ENCODE results near the gene CCDC88B. TPM values are rescaled to one million over a fixed set of nuclear protein-coding genes. Genes with fewer than 3 reads are reported as not detected.

Gene CCDC88B
- total and polyA plus RNA-seq, 2 of the 8 experiments (the other 6 are each of a cell fraction or from before 2014, with no cell fraction given) = 5.9 to 12.5 TPM

DNA sequence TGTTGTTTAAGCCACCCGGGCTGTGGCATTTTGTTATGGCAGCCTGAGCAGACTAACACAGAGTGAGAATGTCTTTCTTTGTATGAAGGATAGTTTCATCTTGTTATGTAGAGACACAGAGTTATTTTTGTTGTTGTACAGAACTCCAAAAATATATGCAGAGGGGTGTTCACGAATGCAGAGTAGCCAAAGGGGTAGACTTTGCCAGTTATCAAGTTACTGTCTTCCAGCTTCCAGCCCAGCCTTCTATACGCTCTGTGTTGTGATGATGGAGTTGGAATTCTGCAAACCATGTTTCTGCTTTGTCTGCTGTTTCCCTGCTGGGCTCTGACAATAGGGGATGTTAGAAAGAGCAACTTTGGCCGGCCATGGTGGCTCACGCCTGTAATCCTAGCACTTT lies 63.1 kb downstream of the CCDC88B start:
- Histone ChIP-seq H3K4me1 (replicated peaks in 1 of 4; ENCODE audit: control insufficient read depth in 3 of 4, insufficient read depth in 4 of 4, low read length in 3 of 4) (peaks cover 0 to 5% (median 1%) of the 10 kb centered on the region in 4 experiments; a peak in 4 of 7 replicates), H3K23me2 (ENCODE audit: low read depth, low read length) (peaks cover 4% of the 10 kb centered on the region; the same call in 1 of the 2 replicates), H3K18ac (ENCODE audit: extremely low read depth, low read length) (no peak overlapping the region), H2BK20ac (ENCODE audit: low read length) (no peak overlapping the region), H2BK15ac (ENCODE audit: low read length) (no peak overlapping the region), H3K4me3 (ENCODE audit: extremely low read depth in 1 of 4, insufficient read depth in 2 of 4, low read depth in 3 of 4, low read length in 4 of 4) (no peak overlapping the region), H3K4me2 (ENCODE audit: insufficient read depth in 1 of 2, low read depth in 2 of 2, low read length in 2 of 2) (no peak overlapping the region), H2BK120ac (replicated peaks; ENCODE audit: low read depth, low read length) (no peak overlapping the region), H2AFZ (ENCODE audit: low read length) (no peak overlapping the region), H3K79me2 (ENCODE audit: control insufficient read depth in 1 of 2, insufficient read depth in 2 of 2, low read length in 2 of 2) (no peaks in the 10 kb centered on the region), H3K4ac (replicated peaks; ENCODE audit: insufficient read length, low read depth, low read length) (no peak overlapping the region), H3K79me1 (ENCODE audit: low read depth, low read length) (no peaks in the 10 kb centered on the region), H3K27me3 (replicated peaks in 1 of 4; ENCODE audit: control insufficient read depth in 3 of 4, extremely low read depth in 1 of 4, insufficient read depth in 3 of 4, low read length in 3 of 4) (peaks cover 0 to 6% (median 2%) of the 10 kb centered on the region in 4 experiments; a peak in 4 of 7 replicates), H3K36me3 (ENCODE audit: control insufficient read depth in 2 of 4, insufficient read depth in 4 of 4, low read length in 3 of 4) (no peaks in the 10 kb centered on the region), H4K8ac (ENCODE audit: extremely low read depth, insufficient read depth, low read length) (no peak overlapping the region), H3K56ac (replicated peaks; ENCODE audit: insufficient read length, low read depth, low read length) (no peak overlapping the region), H3K9me3 (ENCODE audit: insufficient read depth in 2 of 2, low read depth in 1 of 2, low read length in 1 of 2) (no peaks in the 10 kb centered on the region), H2BK5ac (ENCODE audit: low read depth, low read length) (no peak overlapping the region), H3K9ac (replicated peaks in 1 of 4; ENCODE audit: extremely low read depth in 1 of 4, low read depth in 3 of 4, low read length in 3 of 4) (no peak overlapping the region), H2BK12ac (ENCODE audit: low read depth, low read length) (no peak overlapping the region), H3K14ac (ENCODE audit: insufficient read length) (no peak overlapping the region), H4K20me1 (replicated peaks in 1 of 2; ENCODE audit: control insufficient read depth in 1 of 2, insufficient read depth in 2 of 2, low read length in 2 of 2) (peaks cover 0 to 2% of the 10 kb centered on the region in 2 experiments), H2AK5ac (ENCODE audit: low read depth, low read length) (no peak overlapping the region), H3K27ac (ENCODE audit: low read depth, low read length) (no peak overlapping the region), H3K23ac (ENCODE audit: insufficient read length) (no peak overlapping the region), H4K91ac (replicated peaks; ENCODE audit: insufficient read length, low read length) (no peak overlapping the region), H4K5ac (ENCODE audit: insufficient read length, low read depth, low read length) (no peak overlapping the region)
- POLR2A ChIA-PET (ENCODE audit: partially characterized antibody) = no interaction called here
- peak; percentile 7 for FAIRE-seq
- CTCF ChIA-PET (ENCODE audit: partially characterized antibody) = interaction anchor here (1.3 kb wide), 1 partner anchor 46 kb away, joined by 3 read pairs; no protein-coding TSS in a partner anchor
- 67% methylated on average over 5 of the region's 5 CpGs; no CpG with 5 or more reads in 1 of the 2 experiments for WGBS, 2 experiments (ENCODE audit: extremely low coverage in 1 of 2, insufficient coverage in 1 of 2, insufficient read length in 1 of 2, insufficient replicate concordance in 2 of 2, low coverage in 1 of 2, low lambda C conversion rate in 2 of 2, missing lambda C conversion rate in 1 of 2)
- no peak for DNase-seq (ENCODE audit: low read depth in 1 of 2, low spot score in 2 of 2)
- TF ChIP-seq SIX5 (IDR thresholded peaks at IDR 0.05; ENCODE audit: low read depth, low read length) = no peak
- TF ChIP-seq CEBPB (IDR thresholded peaks at IDR 0.05; ENCODE audit: low read depth, low read length) = no peak
- TF ChIP-seq E2F6 (IDR thresholded peaks at IDR 0.05) = no peak
- no peak for TF ChIP-seq SP1 (IDR thresholded peaks at IDR 0.05; ENCODE audit: low read depth, low read length)
- TF ChIP-seq ATF2 (IDR thresholded peaks at IDR 0.05; ENCODE audit: low read length) = no peak
- TF ChIP-seq KDM1A (IDR thresholded peaks at IDR 0.05; ENCODE audit: borderline replicate concordance, low read length) = no peak
- TF ChIP-seq SIN3A (conservative IDR thresholded peaks at IDR 0.05 in 1 of 2, IDR thresholded peaks at IDR 0.05 in 1 of 2; ENCODE audit: low read depth in 1 of 2, low read length in 2 of 2) = no peak
- TF ChIP-seq BCL11A (IDR thresholded peaks at IDR 0.05; ENCODE audit: low read depth in 2 of 2, low read length in 2 of 2) = no peak
- TF ChIP-seq CREB1 (IDR thresholded peaks at IDR 0.05) = no peak
- TF ChIP-seq HDAC6 (IDR thresholded peaks at IDR 0.05; ENCODE audit: low read depth, low read length) = no peak
- no peak for TF ChIP-seq SP4 (IDR thresholded peaks at IDR 0.05; ENCODE audit: low read length)
- TF ChIP-seq CHD1 (IDR thresholded peaks at IDR 0.05; ENCODE audit: low read depth, low read length) = no peak

All from H1 (cell line).